ENCODE results near the gene USB1.

Gene USB1

DNA sequence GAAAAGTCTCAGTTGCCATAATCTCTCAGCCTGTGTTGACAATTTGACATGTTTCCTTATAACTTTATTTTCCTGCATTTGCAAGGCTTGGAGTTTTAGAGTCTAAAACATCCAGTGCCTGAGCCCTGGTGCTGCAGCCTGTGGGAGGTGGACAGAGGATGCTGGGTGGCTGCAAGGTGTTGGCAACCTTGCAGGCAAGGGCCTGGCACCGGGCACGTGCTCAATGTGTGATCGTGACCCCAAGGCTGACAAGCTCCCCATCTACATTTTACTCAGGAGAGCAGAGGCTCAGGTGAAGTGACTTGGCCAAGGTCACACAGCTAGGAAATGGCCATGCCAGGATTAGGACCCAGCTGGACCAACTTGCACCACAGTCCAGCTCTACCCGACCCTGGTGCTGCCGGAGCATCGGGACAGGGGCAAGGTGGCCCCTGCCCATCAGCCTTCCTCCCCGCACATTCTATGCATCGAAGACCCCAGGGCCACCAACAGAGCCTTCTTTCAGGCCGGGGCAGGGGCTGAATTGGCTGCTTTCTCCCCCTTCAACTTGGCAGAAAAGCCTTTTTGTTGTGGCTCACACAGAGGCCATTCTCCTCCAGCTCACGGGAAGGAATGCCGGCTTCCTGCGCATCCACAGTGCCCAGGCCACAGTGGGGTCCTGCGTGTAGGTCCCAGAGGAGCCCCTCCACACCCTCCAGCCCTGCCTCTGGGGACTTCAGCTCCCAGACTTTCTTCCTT, 47.5 kb downstream of the USB1 start:
- no peak for DNase-seq (ENCODE audit: low read depth, low spot score)

DNA sequence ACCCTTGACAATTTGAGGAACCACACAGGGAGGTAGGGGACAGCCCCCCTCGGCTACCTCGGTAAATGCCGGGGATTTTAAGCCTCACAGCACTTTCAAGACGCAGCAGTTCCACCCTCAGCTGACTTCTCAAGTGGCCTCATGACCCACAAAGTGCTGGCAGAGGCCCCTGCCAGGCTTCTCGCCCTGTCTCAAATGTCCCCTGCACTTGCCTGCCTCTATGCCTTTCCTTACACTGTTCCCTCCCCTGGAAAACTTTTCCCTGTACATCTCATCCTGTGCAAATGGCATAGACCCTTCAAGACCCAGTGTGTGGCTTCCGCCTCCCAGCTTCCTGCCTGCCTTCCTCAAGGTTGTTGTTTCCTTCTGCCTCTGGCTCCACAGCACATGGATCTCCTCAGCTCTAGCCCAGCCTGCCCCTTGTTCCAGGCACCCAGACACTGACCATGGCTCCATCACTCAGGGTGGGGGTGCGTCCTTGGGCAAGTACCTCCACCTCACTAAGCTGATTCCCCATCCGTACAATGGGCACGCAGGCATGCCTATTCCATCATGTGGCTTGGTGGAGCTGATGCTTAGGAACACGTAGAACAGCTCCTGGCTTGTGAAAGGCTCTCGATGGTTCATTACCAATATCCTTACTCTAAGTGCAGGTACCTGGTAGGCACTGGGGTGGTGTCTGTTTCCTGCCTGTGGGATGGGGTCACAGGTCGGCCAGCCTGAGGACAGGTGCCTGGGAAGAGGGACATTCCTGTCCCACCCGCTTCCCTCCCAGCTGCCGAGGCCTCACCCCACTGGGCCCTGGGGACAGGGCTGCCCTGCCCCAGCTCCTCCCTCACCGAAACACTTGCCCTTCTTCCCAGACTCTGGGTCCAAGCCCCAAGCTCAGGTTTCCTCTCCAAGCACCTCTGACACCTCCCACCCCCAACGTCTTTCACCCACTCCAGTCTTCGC, 48.3 kb downstream of the USB1 start:
- DNase-seq (ENCODE audit: low read depth, low spot score): no peak

GRCh38 chr16:58051296-58051695, 50.1 kb downstream of the USB1 start:
- DNase-seq (ENCODE audit: low read depth, low spot score): no peak

DNA sequence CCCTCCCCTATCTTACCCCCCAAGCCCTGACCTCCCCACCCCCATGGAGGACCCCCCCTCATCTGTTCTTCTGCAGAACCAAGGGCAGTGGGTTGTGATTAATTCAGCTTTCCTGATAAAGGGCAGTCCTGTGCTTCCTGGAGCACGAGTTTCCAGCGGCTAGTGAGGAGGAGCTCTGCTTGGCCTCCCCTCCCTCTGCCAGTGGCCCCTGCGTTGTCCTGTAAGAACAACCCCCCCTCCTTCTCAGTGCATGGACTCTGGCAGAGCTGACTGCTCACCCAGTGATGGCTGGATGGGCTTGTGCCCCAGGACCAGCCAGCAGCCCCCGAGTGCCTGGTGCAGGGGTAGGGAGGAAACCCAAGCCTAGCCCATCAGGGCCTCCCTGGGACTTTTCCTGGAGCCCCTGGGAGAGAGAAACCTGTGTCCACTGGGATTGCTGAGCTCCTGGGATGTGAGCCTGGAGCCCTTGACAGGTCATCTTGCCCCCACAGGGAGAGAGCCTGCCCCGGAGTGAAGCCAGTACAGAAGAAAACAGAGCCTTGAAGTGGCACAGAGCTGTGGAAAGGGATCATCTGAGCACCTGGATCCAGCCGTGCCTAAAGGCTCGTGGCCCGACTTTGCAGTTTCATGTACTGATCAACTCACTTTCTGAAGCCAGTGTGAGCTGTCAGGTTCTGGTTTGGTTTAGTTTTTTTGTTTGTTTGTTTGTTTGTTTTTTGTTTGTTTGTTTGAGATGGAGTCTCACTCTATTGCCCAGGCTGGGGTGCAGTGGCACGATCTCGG, 50.8 kb downstream of the USB1 start:
- no peak for DNase-seq (ENCODE audit: low read depth, low spot score)

GRCh38 chr16:58053682-58054005, 52.4 kb downstream of the USB1 start:
- DNase-seq (ENCODE audit: low read depth, low spot score): no peak

DNA sequence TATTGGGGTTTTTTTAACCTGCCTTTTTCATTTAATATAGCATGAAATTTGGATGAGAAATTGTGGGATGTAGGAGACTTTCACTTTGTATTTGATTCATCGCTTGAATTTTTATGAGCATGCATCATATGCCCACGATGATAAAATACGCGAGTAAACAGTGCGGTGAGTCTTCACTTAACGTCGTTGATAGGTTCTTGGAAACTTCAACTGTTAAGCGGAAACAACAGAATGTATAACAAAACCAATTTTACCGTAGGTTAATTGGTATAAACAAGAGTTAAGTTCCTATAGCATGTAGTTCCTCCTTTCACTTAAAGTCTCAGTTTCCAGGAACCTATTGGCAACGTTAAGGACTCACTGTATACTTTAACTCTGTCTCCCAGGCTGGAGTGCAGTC, 53.1 kb downstream of the USB1 start:
- DNase-seq (ENCODE audit: low read depth, low spot score): no peak

DNA sequence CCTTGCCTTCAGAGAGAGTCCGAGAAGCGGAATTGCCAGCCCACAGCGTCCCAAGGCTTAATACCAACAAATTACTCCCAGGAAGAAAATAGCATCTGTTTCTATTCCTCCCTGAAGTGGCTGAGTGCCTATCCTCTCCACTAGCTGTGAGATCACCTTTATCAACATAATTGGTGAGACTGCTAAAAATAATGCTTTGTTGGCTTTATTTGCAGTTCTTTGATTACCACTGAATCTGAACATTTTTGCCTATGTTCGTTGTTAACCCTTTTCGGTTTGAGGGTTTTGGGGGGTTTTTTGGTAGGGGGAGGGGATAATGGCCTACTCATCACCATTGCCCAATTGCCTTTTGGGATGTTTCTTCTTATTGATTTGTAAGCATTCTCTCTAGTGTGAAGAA, 55.4 kb downstream of the USB1 start:
- no peak for DNase-seq (ENCODE audit: low read depth, low spot score)

GRCh38 chr16:58057121-58057520, 55.9 kb downstream of the USB1 start:
- DNase-seq (ENCODE audit: low read depth, low spot score): no peak

GRCh38 chr16:58057784-58058183, 56.6 kb downstream of the USB1 start:
- DNase-seq (ENCODE audit: low read depth, low spot score): no peak

DNA sequence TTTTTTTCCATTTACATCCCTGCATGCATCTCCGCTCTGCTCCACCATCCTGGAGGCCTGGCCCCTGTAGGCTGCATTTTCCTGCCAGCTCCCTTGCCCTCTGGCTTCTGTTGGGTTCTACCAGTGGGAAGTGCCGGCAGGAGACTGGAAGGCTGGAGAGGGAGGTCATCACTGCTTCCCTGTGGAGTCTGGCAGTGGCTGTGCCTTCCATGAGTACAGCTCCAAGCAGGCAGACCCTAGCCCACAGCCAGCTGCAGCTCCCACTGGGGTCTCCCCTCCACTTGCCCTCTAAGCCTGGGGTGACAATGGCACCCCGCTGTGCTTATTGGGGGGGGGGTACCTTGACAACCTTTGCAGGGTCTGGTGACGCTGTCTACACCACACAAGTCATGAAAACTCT, 61.6 kb downstream of the USB1 start:
- no peak for DNase-seq (ENCODE audit: low read depth, low spot score)

DNA sequence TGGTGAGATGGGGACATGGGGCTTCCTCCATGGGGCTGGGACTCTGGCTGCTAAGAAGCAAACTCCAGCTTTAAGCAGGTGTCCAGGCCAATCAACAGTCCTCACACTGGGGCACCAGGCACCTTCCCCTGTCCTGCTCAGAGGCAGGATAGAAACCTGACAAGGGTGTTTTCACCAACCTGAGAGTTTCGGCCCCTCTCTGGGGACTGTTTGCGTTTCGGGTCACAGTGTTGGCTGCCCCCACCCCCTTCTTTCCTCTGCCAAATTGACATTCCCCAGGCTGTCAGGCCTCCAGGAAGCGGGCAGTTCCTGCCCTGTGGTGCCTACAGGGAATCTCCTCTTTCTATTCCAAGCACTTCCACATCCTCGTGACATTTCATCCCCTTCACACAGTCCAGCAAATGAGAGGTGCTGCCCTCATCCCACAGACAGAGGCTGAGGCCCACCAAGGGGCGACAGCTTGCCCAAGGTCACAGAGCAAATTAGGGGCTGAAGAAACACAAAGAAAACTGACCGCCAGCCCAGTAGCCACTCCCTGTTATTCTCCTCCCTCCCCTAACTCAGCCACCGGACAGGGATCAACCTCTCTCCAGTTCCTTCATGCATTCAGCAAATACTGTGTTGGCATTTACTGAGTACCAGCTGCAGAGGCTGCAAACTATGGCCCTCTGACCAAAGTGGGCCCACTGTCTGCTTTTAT, 62.3 kb downstream of the USB1 start:
- DNase-seq (ENCODE audit: low read depth, low spot score): no peak

- DNase-seq (ENCODE audit: low read depth, low spot score): no peak
Measured at GRCh38 chr16:58070585-58070984, 69.4 kb downstream of the USB1 start.
